ENCODE data around the gene SCAMP4. TPM values are rescaled to one million over a fixed set of nuclear protein-coding genes. Genes with fewer than 3 reads are reported as not detected.

The SCAMP4 gene
- total and polyA plus RNA-seq, 2 donors from 2014 or later, result 49.5 to 90.1 TPM

GRCh38 chr19:1968279-1969175 is 63.3 kb downstream of the SCAMP4 start:
- FAIRE-seq (no peak), DNase-seq (peak in 3 of 5 donors; percentile 16 to 65 (median 57))
- Histone ChIP-seq H3K4me1 (ENCODE audit: control insufficient read depth in 2 of 3, insufficient read depth in 2 of 3, low read depth in 1 of 3, low read length in 3 of 3) (no peaks in the 10 kb centered on the region), H3K27me3 (ENCODE audit: control insufficient read depth, insufficient read depth, low read length) (no peaks in the 10 kb centered on the region), H3K9me3 (ENCODE audit: control insufficient read depth in 2 of 3, insufficient read depth in 1 of 3, low read length in 3 of 3) (no peaks in the 10 kb centered on the region), H3K36me3 (ENCODE audit: control insufficient read depth in 2 of 3, insufficient read depth in 3 of 3, low read length in 3 of 3) (no peaks in the 10 kb centered on the region), H3K4me3 (ENCODE audit: low read length in 3 of 3) (no peak overlapping the region), H3K27ac (ENCODE audit: low read depth in 2 of 2, low read length in 2 of 2) (no peak overlapping the region), H3K9ac (ENCODE audit: low read length in 3 of 3) (no peak overlapping the region)
- no peak for TF ChIP-seq CTCF (IDR thresholded peaks at IDR 0.05; ENCODE audit: borderline replicate concordance, extremely low read depth, insufficient read depth)
- intact Hi-C loops (cut with DNase I), result no loop called here

GRCh38 chr19:1969176-1970002 is 64.2 kb downstream of the SCAMP4 start:
- Histone ChIP-seq H3K4me1 (ENCODE audit: control insufficient read depth in 2 of 3, insufficient read depth in 2 of 3, low read depth in 1 of 3, low read length in 3 of 3) (no peaks in the 10 kb centered on the region), H3K27me3 (ENCODE audit: control insufficient read depth, insufficient read depth, low read length) (no peaks in the 10 kb centered on the region), H3K36me3 (ENCODE audit: control insufficient read depth in 2 of 3, insufficient read depth in 3 of 3, low read length in 3 of 3) (no peaks in the 10 kb centered on the region), H3K27ac (ENCODE audit: low read depth in 2 of 2, low read length in 2 of 2) (no peak overlapping the region), H3K9ac (ENCODE audit: low read length in 3 of 3) (no peak overlapping the region), H3K4me3 (ENCODE audit: low read length in 3 of 3) (no peak overlapping the region), H3K9me3 (ENCODE audit: control insufficient read depth in 2 of 3, insufficient read depth in 1 of 3, low read length in 3 of 3) (no peaks in the 10 kb centered on the region)
- FAIRE-seq (no peak), DNase-seq (peak in 1 of 5 donors; percentile 68)
- TF ChIP-seq CTCF (IDR thresholded peaks at IDR 0.05; ENCODE audit: borderline replicate concordance, extremely low read depth, insufficient read depth), result no peak
- intact Hi-C loops (cut with DNase I), result no loop called here

GRCh38 chr19:1970003-1970805 is 65.0 kb downstream of the SCAMP4 start:
- Histone ChIP-seq H3K4me1 (ENCODE audit: control insufficient read depth in 2 of 3, insufficient read depth in 2 of 3, low read depth in 1 of 3, low read length in 3 of 3) (no peaks in the 10 kb centered on the region), H3K9ac (ENCODE audit: low read length in 3 of 3) (no peak overlapping the region), H3K36me3 (ENCODE audit: control insufficient read depth in 2 of 3, insufficient read depth in 3 of 3, low read length in 3 of 3) (peaks cover 0 to 4% (median 2%) of the 10 kb centered on the region in 3 donors), H3K27ac (ENCODE audit: low read depth in 2 of 2, low read length in 2 of 2) (no peak overlapping the region), H3K9me3 (ENCODE audit: control insufficient read depth in 2 of 3, insufficient read depth in 1 of 3, low read length in 3 of 3) (no peaks in the 10 kb centered on the region), H3K4me3 (ENCODE audit: low read length in 3 of 3) (no peak overlapping the region), H3K27me3 (ENCODE audit: control insufficient read depth, insufficient read depth, low read length) (no peaks in the 10 kb centered on the region)
- intact Hi-C loops (cut with DNase I), result no loop called here
- FAIRE-seq (no peak), DNase-seq (peak in 1 of 5 donors; percentile 61)
- no peak for TF ChIP-seq CTCF (IDR thresholded peaks at IDR 0.05; ENCODE audit: borderline replicate concordance, extremely low read depth, insufficient read depth)

Measured in kidney (tissue), 14 donors.